Astrocyte of the spinal cord (primary cell): ENCODE data around the gene SLC9B2.

Source experiments
- DNase-seq: peaks from one replicate; pipeline ENCODE4 v3.0.0; 2011; ENCODE audit warnings: low read depth, low spot score
- H3K4me3 ChIP-seq: 2 replicates; pipeline ENCODE4 v1.5.1; 2011; ENCODE audit warnings: low read depth, mild to moderate bottlenecking, low read length, moderate library complexity
- CTCF ChIP-seq: IDR thresholded peaks from 2 replicates; pipeline ENCODE4 v1.5.1; 2012; ENCODE audit warnings: low read depth, mild to moderate bottlenecking, low read length, inconsistent platforms
- in situ Hi-C: cut with HindIII; loops from 2 replicates; pipeline ENCODE4 v1.10.0; 2017; ENCODE audit warnings: low sequenced_read_pairs

Gene SLC9B2

GRCh38 chr4:103067841-103068547, 8.6 kb downstream of the SLC9B2 start:
- H3K4me3 ChIP-seq, result no peak overlapping the region
- no peak for DNase-seq
- TF ChIP-seq CTCF, result no peak
- in situ Hi-C loops, result no loop called here

GRCh38 chr4:103060453-103061148, 16.0 kb downstream of the SLC9B2 start:
- no peak for TF ChIP-seq CTCF
- no peak overlapping the region for H3K4me3 ChIP-seq
- in situ Hi-C loops, result no loop called here
- no peak for DNase-seq

- TF ChIP-seq CTCF, result no peak
- DNase-seq, result no peak
- no peak overlapping the region for H3K4me3 ChIP-seq
- in situ Hi-C loops, result no loop called here
Measured at GRCh38 chr4:103054030-103054429, 22.5 kb downstream of the SLC9B2 start.

- no peak overlapping the region for H3K4me3 ChIP-seq
- no peak for DNase-seq
- no peak for TF ChIP-seq CTCF
- in situ Hi-C loops, result no loop called here
Measured at GRCh38 chr4:103052779-103053178, 23.8 kb downstream of the SLC9B2 start.

GRCh38 chr4:103052145-103052544, 24.4 kb downstream of the SLC9B2 start:
- no peak for TF ChIP-seq CTCF
- no peak overlapping the region for H3K4me3 ChIP-seq
- no peak for DNase-seq
- in situ Hi-C loops, result no loop called here

GRCh38 chr4:103050736-103051436, 25.7 kb downstream of the SLC9B2 start:
- TF ChIP-seq CTCF, result no peak
- no peak for DNase-seq
- in situ Hi-C loops, result no loop called here
- H3K4me3 ChIP-seq, result no peak overlapping the region
